HepG2 (cell line): ENCODE measurements around the gene PHKG2. TPM values are rescaled to one million over a fixed set of nuclear protein-coding genes. Genes with fewer than 3 reads are reported as not detected.

Experiments
- AGO2 ChIP-seq: fragments of 200-400 bp; formaldehyde crosslinking; optimal IDR thresholded peaks from 2 replicates; pipeline ENCODE3; 2017; ENCODE audit warnings: mild to moderate bottlenecking, low read depth, low read length, moderate library complexity
- ARNTL ChIP-seq: sonication (generic); formaldehyde crosslinking; IDR thresholded peaks from 2 replicates; pipeline ENCODE4 v1.4.0; 2020; ENCODE audit warnings: mild to moderate bottlenecking, missing genetic modification reagents
- CHD2 ChIP-seq: IDR thresholded peaks from 2 replicates; pipeline ENCODE4 v1.6.1; 2011; ENCODE audit warnings: low read depth, low read length, improper control_type of control experiment
- CREM ChIP-seq, 2 experiments: sonication (generic) in 1 of 2; formaldehyde crosslinking in 1 of 2; IDR thresholded peaks; 2 replicates each; pipeline versions ENCODE4 v1.4.0 to v1.6.1; 2016 to 2020; ENCODE audit warnings: antibody characterized with exemption in 1 of 2, mild to moderate bottlenecking in 1 of 2, missing genetic modification reagents in 1 of 2
- CTCF ChIP-seq: sonication (generic); formaldehyde crosslinking; IDR thresholded peaks from 2 replicates; pipeline ENCODE4 v1.5.0; 2020; ENCODE audit warnings: mild to moderate bottlenecking, missing genetic modification reagents, moderate library complexity
- DZIP1 ChIP-seq: sonication (generic); formaldehyde crosslinking; IDR thresholded peaks from 2 replicates; pipeline ENCODE4 v1.5.0; 2020; ENCODE audit warnings: mild to moderate bottlenecking, missing genetic modification reagents
- FOXA1 ChIP-seq, 2 experiments: fragments of 450-650 bp in 1 of 2; sonication (generic) in 1 of 2; formaldehyde crosslinking in 1 of 2; IDR thresholded peaks; 2 replicates each; pipeline versions ENCODE4 v1.4.0 to v1.6.1; 2016 to 2020; ENCODE audit warnings: missing genetic modification reagents in 1 of 2
- JARID2 ChIP-seq: sonication (generic); formaldehyde crosslinking; IDR thresholded peaks from 2 replicates; pipeline ENCODE4 v1.8.1; 2023; ENCODE audit warnings: missing genetic modification reagents, inconsistent platforms; ENCODE audit not compliant: insufficient replicate concordance
- MBNL3 ChIP-seq: fragments of 250-450 bp; sonication (Bioruptor Pico); conservative IDR thresholded peaks from 2 replicates; pipeline ENCODE4 v1.8.0; 2022; ENCODE audit warnings: mild to moderate bottlenecking, inconsistent platforms
- NFYB ChIP-seq: sonication (generic); formaldehyde crosslinking; IDR thresholded peaks from 2 replicates; pipeline ENCODE4 v1.4.0; 2020; ENCODE audit warnings: missing genetic modification reagents
- U2AF2 ChIP-seq: fragments of 200-400 bp; formaldehyde crosslinking; IDR thresholded peaks from 2 replicates; pipeline ENCODE4 v1.6.1; 2017; ENCODE audit warnings: low read depth, mild to moderate bottlenecking, low read length
- ZC3H13 ChIP-seq: sonication (generic); formaldehyde crosslinking; IDR thresholded peaks from 2 replicates; pipeline ENCODE4 v1.8.1; 2023; ENCODE audit warnings: mild to moderate bottlenecking, missing genetic modification reagents, moderate library complexity
- ZKSCAN1 ChIP-seq: fragments of 150-350 bp; IDR thresholded peaks from 2 replicates; pipeline ENCODE4 v1.6.1; 2014; ENCODE audit warnings: low read length
- ZNF33A ChIP-seq: sonication (generic); formaldehyde crosslinking; IDR thresholded peaks from 2 replicates; pipeline ENCODE4 v1.5.1; 2020; ENCODE audit warnings: missing genetic modification reagents, mild to moderate bottlenecking, moderate library complexity, borderline replicate concordance
- ZNF407 ChIP-seq: sonication (generic); formaldehyde crosslinking; IDR thresholded peaks from one replicate; pipeline ENCODE4 v1.5.1; 2020; ENCODE audit warnings: mild to moderate bottlenecking, missing genetic modification reagents; ENCODE audit errors: not compliant biosample characterization
- ZNF589 ChIP-seq: sonication (generic); formaldehyde crosslinking; conservative IDR thresholded peaks from 2 replicates; pipeline ENCODE4 v1.8.0; 2022; ENCODE audit warnings: mild to moderate bottlenecking, moderate library complexity, missing genetic modification reagents
- ZNF703 ChIP-seq: sonication (generic); formaldehyde crosslinking; IDR thresholded peaks from 2 replicates; pipeline ENCODE4 v1.5.1; 2020; ENCODE audit warnings: missing genetic modification reagents, mild to moderate bottlenecking, moderate library complexity, borderline replicate concordance
- polyA plus RNA-seq, 8 experiments: library from polyadenylated mRNA; depleted of rRNA in 3 of 8; stranded (reverse) in 7 of 8; unstranded in 1 of 8; fragments of >200 nt; fragmentation: Illumina TruSeq in 4 of 8; extraction: Trizol in 4 of 8; gene quantifications; 2 replicates each; pipeline versions ENCODE4 v1.2.1 to v1.2.3, GENCODE V29; 2011 to 2016; ENCODE audit warnings: low read depth in 4 of 8, missing spikeins in 1 of 8, mixed read lengths in 1 of 8; ENCODE audit not compliant: insufficient read depth in 1 of 8
- total RNA-seq, 5 experiments: library from RNA; depleted of rRNA; stranded (reverse); fragments of >200 nt; fragmentation: Illumina TruSeq; extraction: Trizol; gene quantifications; 2 replicates each; pipeline ENCODE4 v1.2.3, GENCODE V29; 2016; ENCODE audit warnings: low read depth in 1 of 5

Gene PHKG2
- total and polyA plus RNA-seq, 2 of the 13 experiments (the other 11 are each of a cell fraction or from before 2014, with no cell fraction given) = 37.4 to 42.1 TPM

- TF ChIP-seq ARNTL (CRISPR knock-in tag) (no peak), ZNF589 (CRISPR knock-in tag) (0 out of 2 replicates have a peak, but pooled peaks have one; percentile 53), JARID2 (CRISPR knock-in tag) (peak; percentile 8), CTCF (peak; percentile 12; the same call in 1 of the 2 replicates), CHD2 (no peak; the same call in 1 of the 2 replicates), CREM (IDR thresholded peaks at IDR 0.05) (no peak), CREM (CRISPR knock-in tag; IDR thresholded peaks at IDR 0.05) (no peak), FOXA1 (IDR thresholded peaks at IDR 0.05) (no peak), FOXA1 (CRISPR knock-in tag; IDR thresholded peaks at IDR 0.05) (no peak; the same call in 1 of the 2 replicates), AGO2 (peak; percentile 80), ZKSCAN1 (no peak), ZC3H13 (peak; percentile 86; the same call in 1 of the 2 replicates), ZNF407 (CRISPR knock-in tag) (peak; percentile 20), U2AF2 (no peak), NFYB (CRISPR knock-in tag) (no peak), ZNF33A (CRISPR knock-in tag) (no peak), ZNF703 (CRISPR knock-in tag) (0 out of 2 replicates have a peak, but pooled peaks have one; percentile 12), MBNL3 (no peak), DZIP1 (CRISPR knock-in tag) (no peak; the same call in 1 of the 2 replicates)
These were observed 13.3 kb downstream of the PHKG2 start (continued) for GRCh38 chr16:30761427-30761927.
